ENCODE data around the gene GOPC.

DNA sequence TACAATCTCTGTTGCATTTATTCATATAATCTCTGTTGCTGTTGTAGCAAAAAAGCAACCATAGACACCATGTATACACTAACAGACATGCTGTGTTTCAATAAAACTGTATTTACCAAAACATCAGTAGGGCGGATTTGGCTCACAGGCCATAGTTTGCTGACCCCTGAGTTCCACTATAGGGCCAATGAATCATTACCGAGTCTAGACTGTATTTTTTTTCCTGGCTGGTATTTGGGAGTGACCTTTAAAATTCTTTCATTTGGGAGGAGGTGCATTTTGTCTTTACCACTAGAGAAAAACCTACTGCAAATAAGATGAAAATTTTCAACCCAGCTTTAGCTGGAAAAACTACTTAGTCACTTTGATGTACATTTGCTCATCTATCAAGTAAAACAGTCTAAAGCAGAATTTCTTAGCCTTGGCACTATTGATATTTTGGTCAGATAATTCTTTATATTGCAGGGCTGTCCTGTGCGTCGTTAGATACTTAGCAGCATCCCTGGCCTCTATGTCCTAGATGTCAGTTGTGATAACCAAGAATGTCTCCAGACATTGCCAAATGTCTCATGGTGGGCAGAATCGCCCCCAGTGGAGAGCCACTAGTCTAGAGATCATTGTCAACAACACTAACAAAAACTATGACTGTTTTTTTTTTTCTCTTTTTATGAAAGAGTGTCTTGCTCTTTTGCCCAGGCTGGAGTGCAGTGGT is 80.4 kb downstream of the GOPC start:
- TF ChIP-seq, protein P1, sequence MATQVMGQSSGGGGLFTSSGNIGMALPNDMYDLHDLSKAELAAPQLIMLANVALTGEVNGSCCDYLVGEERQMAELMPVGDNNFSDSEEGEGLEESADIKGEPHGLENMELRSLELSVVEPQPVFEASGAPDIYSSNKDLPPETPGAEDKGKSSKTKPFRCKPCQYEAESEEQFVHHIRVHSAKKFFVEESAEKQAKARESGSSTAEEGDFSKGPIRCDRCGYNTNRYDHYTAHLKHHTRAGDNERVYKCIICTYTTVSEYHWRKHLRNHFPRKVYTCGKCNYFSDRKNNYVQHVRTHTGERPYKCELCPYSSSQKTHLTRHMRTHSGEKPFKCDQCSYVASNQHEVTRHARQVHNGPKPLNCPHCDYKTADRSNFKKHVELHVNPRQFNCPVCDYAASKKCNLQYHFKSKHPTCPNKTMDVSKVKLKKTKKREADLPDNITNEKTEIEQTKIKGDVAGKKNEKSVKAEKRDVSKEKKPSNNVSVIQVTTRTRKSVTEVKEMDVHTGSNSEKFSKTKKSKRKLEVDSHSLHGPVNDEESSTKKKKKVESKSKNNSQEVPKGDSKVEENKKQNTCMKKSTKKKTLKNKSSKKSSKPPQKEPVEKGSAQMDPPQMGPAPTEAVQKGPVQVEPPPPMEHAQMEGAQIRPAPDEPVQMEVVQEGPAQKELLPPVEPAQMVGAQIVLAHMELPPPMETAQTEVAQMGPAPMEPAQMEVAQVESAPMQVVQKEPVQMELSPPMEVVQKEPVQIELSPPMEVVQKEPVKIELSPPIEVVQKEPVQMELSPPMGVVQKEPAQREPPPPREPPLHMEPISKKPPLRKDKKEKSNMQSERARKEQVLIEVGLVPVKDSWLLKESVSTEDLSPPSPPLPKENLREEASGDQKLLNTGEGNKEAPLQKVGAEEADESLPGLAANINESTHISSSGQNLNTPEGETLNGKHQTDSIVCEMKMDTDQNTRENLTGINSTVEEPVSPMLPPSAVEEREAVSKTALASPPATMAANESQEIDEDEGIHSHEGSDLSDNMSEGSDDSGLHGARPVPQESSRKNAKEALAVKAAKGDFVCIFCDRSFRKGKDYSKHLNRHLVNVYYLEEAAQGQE (IDR thresholded peaks at IDR 0.05; ENCODE audit: insufficient replicate concordance, low read depth) = no peak
- no peak for TF ChIP-seq POLR2AphosphoS5 (IDR thresholded peaks at IDR 0.05; ENCODE audit: low read depth)
